ENCODE results near the gene OXSR1. TPM values are rescaled to one million over a fixed set of nuclear protein-coding genes. Genes with fewer than 3 reads are reported as not detected.

The OXSR1 gene
- total and polyA plus RNA-seq, 2 of the 13 experiments (the other 11 are each of a cell fraction or from before 2014, with no cell fraction given) = 27.4 to 32.6 TPM

DNA sequence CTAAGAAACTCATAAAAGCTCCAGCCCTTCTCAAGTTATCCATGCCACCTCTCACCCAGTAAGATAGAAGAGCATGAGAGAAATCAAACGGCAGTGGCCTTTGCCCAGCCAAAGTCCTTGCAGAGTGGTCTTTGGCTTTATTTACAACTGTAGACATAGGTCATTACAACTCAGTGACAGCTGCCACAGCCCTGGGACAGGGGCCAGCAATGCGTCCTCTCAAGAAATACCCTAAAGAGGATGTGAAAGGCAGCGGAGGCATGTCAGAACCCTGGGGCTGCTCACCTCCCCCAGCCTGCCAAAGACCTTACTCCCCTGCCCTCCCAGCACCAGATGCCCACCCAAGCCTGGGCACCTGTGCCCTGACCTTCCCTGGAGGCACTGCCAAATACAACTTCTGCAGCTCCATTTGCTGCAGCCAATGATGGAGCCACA, 34.7 kb upstream of the OXSR1 start (continued):
- TF ChIP-seq, protein P1, sequence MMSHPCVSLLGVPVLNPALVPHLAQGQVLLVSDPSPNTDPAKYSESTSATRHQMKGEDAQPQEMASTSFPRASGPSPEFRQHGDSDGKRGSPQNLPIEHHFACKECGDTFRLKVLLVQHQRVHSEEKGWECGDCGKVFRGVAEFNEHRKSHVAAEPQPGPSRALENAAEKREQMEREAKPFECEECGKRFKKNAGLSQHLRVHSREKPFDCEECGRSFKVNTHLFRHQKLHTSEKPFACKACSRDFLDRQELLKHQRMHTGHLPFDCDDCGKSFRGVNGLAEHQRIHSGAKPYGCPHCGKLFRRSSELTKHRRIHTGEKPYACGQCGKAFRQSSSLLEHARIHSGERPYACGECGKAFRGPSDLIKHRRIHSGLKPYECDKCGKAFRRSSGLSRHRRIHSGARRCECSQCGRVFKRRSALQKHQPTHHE (CRISPR knock-in tag; IDR thresholded peaks at IDR 0.05; ENCODE audit: borderline replicate concordance) = no peak
- TF ChIP-seq RORA (CRISPR knock-in tag; IDR thresholded peaks at IDR 0.05) = no peak
- TF ChIP-seq SOX6 (IDR thresholded peaks at IDR 0.05) = no peak
- peak; percentile 74 for TF ChIP-seq SOX6 (CRISPR knock-in tag; IDR thresholded peaks at IDR 0.05)
- TF ChIP-seq ARNTL (CRISPR knock-in tag; IDR thresholded peaks at IDR 0.05) = 0 out of 2 replicates have a peak, but pooled peaks have one; percentile 54
- TF ChIP-seq, protein P2, sequence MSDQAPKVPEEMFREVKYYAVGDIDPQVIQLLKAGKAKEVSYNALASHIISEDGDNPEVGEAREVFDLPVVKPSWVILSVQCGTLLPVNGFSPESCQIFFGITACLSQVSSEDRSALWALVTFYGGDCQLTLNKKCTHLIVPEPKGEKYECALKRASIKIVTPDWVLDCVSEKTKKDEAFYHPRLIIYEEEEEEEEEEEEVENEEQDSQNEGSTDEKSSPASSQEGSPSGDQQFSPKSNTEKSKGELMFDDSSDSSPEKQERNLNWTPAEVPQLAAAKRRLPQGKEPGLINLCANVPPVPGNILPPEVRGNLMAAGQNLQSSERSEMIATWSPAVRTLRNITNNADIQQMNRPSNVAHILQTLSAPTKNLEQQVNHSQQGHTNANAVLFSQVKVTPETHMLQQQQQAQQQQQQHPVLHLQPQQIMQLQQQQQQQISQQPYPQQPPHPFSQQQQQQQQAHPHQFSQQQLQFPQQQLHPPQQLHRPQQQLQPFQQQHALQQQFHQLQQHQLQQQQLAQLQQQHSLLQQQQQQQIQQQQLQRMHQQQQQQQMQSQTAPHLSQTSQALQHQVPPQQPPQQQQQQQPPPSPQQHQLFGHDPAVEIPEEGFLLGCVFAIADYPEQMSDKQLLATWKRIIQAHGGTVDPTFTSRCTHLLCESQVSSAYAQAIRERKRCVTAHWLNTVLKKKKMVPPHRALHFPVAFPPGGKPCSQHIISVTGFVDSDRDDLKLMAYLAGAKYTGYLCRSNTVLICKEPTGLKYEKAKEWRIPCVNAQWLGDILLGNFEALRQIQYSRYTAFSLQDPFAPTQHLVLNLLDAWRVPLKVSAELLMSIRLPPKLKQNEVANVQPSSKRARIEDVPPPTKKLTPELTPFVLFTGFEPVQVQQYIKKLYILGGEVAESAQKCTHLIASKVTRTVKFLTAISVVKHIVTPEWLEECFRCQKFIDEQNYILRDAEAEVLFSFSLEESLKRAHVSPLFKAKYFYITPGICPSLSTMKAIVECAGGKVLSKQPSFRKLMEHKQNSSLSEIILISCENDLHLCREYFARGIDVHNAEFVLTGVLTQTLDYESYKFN (CRISPR knock-in tag; conservative IDR thresholded peaks at IDR 0.05) = peak; percentile 97
- no peak for TF ChIP-seq ZNF737 (CRISPR knock-in tag; IDR thresholded peaks at IDR 0.05; ENCODE audit: borderline replicate concordance)
- peak; percentile 70; the same call in 1 of the 2 replicates for TF ChIP-seq FOXJ3 (CRISPR knock-in tag; IDR thresholded peaks at IDR 0.05; ENCODE audit: borderline replicate concordance)
- TF ChIP-seq, protein P3, sequence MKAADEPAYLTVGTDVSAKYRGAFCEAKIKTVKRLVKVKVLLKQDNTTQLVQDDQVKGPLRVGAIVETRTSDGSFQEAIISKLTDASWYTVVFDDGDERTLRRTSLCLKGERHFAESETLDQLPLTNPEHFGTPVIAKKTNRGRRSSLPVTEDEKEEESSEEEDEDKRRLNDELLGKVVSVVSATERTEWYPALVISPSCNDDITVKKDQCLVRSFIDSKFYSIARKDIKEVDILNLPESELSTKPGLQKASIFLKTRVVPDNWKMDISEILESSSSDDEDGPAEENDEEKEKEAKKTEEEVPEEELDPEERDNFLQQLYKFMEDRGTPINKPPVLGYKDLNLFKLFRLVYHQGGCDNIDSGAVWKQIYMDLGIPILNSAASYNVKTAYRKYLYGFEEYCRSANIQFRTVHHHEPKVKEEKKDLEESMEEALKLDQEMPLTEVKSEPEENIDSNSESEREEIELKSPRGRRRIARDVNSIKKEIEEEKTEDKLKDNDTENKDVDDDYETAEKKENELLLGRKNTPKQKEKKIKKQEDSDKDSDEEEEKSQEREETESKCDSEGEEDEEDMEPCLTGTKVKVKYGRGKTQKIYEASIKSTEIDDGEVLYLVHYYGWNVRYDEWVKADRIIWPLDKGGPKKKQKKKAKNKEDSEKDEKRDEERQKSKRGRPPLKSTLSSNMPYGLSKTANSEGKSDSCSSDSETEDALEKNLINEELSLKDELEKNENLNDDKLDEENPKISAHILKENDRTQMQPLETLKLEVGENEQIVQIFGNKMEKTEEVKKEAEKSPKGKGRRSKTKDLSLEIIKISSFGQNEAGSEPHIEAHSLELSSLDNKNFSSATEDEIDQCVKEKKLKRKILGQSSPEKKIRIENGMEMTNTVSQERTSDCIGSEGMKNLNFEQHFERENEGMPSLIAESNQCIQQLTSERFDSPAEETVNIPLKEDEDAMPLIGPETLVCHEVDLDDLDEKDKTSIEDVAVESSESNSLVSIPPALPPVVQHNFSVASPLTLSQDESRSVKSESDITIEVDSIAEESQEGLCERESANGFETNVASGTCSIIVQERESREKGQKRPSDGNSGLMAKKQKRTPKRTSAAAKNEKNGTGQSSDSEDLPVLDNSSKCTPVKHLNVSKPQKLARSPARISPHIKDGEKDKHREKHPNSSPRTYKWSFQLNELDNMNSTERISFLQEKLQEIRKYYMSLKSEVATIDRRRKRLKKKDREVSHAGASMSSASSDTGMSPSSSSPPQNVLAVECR (CRISPR knock-in tag; IDR thresholded peaks at IDR 0.05; ENCODE audit: borderline replicate concordance) = peak; percentile 84
- no peak for TF ChIP-seq GABPB1 (CRISPR knock-in tag; IDR thresholded peaks at IDR 0.05)
- TF ChIP-seq, protein P4, sequence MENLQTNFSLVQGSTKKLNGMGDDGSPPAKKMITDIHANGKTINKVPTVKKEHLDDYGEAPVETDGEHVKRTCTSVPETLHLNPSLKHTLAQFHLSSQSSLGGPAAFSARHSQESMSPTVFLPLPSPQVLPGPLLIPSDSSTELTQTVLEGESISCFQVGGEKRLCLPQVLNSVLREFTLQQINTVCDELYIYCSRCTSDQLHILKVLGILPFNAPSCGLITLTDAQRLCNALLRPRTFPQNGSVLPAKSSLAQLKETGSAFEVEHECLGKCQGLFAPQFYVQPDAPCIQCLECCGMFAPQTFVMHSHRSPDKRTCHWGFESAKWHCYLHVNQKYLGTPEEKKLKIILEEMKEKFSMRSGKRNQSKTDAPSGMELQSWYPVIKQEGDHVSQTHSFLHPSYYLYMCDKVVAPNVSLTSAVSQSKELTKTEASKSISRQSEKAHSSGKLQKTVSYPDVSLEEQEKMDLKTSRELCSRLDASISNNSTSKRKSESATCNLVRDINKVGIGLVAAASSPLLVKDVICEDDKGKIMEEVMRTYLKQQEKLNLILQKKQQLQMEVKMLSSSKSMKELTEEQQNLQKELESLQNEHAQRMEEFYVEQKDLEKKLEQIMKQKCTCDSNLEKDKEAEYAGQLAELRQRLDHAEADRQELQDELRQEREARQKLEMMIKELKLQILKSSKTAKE (CRISPR knock-in tag; IDR thresholded peaks at IDR 0.05; ENCODE audit: borderline replicate concordance) = peak; percentile 54; the same call in 1 of the 2 replicates
- no peak for TF ChIP-seq ZNF24 (IDR thresholded peaks at IDR 0.05)
- TF ChIP-seq, protein P5, sequence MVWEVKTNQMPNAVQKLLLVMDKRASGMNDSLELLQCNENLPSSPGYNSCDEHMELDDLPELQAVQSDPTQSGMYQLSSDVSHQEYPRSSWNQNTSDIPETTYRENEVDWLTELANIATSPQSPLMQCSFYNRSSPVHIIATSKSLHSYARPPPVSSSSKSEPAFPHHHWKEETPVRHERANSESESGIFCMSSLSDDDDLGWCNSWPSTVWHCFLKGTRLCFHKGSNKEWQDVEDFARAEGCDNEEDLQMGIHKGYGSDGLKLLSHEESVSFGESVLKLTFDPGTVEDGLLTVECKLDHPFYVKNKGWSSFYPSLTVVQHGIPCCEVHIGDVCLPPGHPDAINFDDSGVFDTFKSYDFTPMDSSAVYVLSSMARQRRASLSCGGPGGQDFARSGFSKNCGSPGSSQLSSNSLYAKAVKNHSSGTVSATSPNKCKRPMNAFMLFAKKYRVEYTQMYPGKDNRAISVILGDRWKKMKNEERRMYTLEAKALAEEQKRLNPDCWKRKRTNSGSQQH (CRISPR knock-in tag; IDR thresholded peaks at IDR 0.05; ENCODE audit: low read depth) = no peak
